IMR-90 (cell line): ENCODE measurements around the gene PCIF1. TPM values are rescaled to one million over a fixed set of nuclear protein-coding genes. Genes with fewer than 3 reads are reported as not detected.
A peak's percentile ranks its signal among the peaks of the same experiment; 100 is the strongest.

Source experiments
- ATAC-seq: fragments of 200-7000 bp; cut with Tn5 transposase; 2 replicates; pipeline ENCODE4 v1.9.1; 2020; ENCODE audit warnings: low read depth, mild to moderate bottlenecking, moderate library complexity
- BruUV-seq: library from RNA; stranded (reverse); fragments of 400-500 nt; replicated peaks from 2 replicates; lab custom pipeline; 2021; lab: Mats Ljungman, UMichigan
- CTCF ChIA-PET: fragments of 300-600 bp; formaldehyde crosslinking; extraction: SDS; loops from one replicate; lab custom pipeline; 2021; ENCODE audit warnings: antibody characterized with exemption; lab: Yijun Ruan, JAX
- POLR2A ChIA-PET: fragments of 300-600 bp; sonication (Branson Sonifier 250); formaldehyde crosslinking; loops from one replicate; lab custom pipeline; 2022; ENCODE audit warnings: antibody characterized with exemption; ENCODE audit not compliant: unreplicated experiment; lab: Charles Lee
- DNase-seq: peaks from one replicate; pipeline ENCODE4 v3.0.0; 2013
- H2AFZ ChIP-seq: replicated peaks from 2 replicates; pipeline ENCODE3; 2013; ENCODE audit warnings: low read length, mild to moderate bottlenecking; ENCODE audit not compliant: poor library complexity
- H2AK5ac ChIP-seq: 2 replicates; pipeline ENCODE4 v1.6.1; 2013; ENCODE audit warnings: low read depth, low read length, inconsistent platforms
- H2AK9ac ChIP-seq: replicated peaks from 2 replicates; pipeline ENCODE3; 2013; ENCODE audit warnings: mild to moderate bottlenecking, low read depth, low read length, moderate library complexity; ENCODE audit not compliant: poor library complexity
- H2BK120ac ChIP-seq: 2 replicates; pipeline ENCODE4 v1.6.1; 2013; ENCODE audit warnings: low read depth, low read length, inconsistent platforms
- H2BK15ac ChIP-seq: 3 replicates; pipeline ENCODE4 v1.6.1; 2013; ENCODE audit warnings: low read depth, low read length, inconsistent platforms
- H2BK20ac ChIP-seq: 2 replicates; pipeline ENCODE4 v1.6.1; 2013; ENCODE audit warnings: low read depth, mild to moderate bottlenecking, inconsistent platforms, low read length, moderate library complexity
- H2BK5ac ChIP-seq: 2 replicates; pipeline ENCODE4 v1.6.1; 2013; ENCODE audit warnings: mild to moderate bottlenecking, low read depth, low read length, inconsistent platforms; ENCODE audit not compliant: poor library complexity, severe bottlenecking
- H3K14ac ChIP-seq: replicated peaks from 2 replicates; pipeline ENCODE4 v1.6.1; 2013; ENCODE audit warnings: low read depth, low read length, inconsistent platforms
- H3K18ac ChIP-seq: 2 replicates; pipeline ENCODE4 v1.6.1; 2013; ENCODE audit warnings: low read depth, low read length, control low read depth
- H3K23ac ChIP-seq: 2 replicates; pipeline ENCODE4 v1.6.1; 2013; ENCODE audit warnings: low read depth, low read length, inconsistent platforms
- H3K27ac ChIP-seq: 2 replicates; pipeline ENCODE4 v1.5.1; 2013; ENCODE audit warnings: mild to moderate bottlenecking, control low read depth, low read length; ENCODE audit not compliant: insufficient read depth
- H3K27me3 ChIP-seq: 2 replicates; pipeline ENCODE4 v1.6.1; 2013; ENCODE audit warnings: low read length; ENCODE audit not compliant: control insufficient read depth, insufficient read depth
- H3K36me3 ChIP-seq: 2 replicates; pipeline ENCODE4 v1.6.1; 2013; ENCODE audit warnings: low read length, mixed read lengths; ENCODE audit not compliant: control insufficient read depth, insufficient read depth
- H3K4ac ChIP-seq: 2 replicates; pipeline ENCODE4 v1.6.1; 2013; ENCODE audit warnings: low read depth, low read length, inconsistent platforms
- H3K4me1 ChIP-seq: 2 replicates; pipeline ENCODE4 v1.6.1; 2013; ENCODE audit warnings: low read length, mixed read lengths; ENCODE audit not compliant: control insufficient read depth, insufficient read depth
- H3K4me2 ChIP-seq: 2 replicates; pipeline ENCODE4 v1.6.1; 2013; ENCODE audit warnings: low read depth, mild to moderate bottlenecking, control low read depth, low read length, moderate library complexity
- H3K4me3 ChIP-seq: 2 replicates; pipeline ENCODE4 v1.5.1; 2013; ENCODE audit warnings: low read depth, mild to moderate bottlenecking, control low read depth, low read length, moderate library complexity; ENCODE audit not compliant: insufficient read depth
- H3K56ac ChIP-seq: 2 replicates; pipeline ENCODE4 v1.6.1; 2013; ENCODE audit warnings: low read length, inconsistent platforms; ENCODE audit not compliant: insufficient read depth; ENCODE audit errors: extremely low read depth
- H3K79me1 ChIP-seq, 2 experiments: 2 replicates each; pipeline ENCODE4 v1.6.1; 2013; ENCODE audit warnings: low read length in 2 of 2, inconsistent platforms in 1 of 2, low read depth in 1 of 2
- H3K9ac ChIP-seq: 2 replicates; pipeline ENCODE4 v1.6.1; 2013; ENCODE audit warnings: low read depth, low read length, control low read depth
- H3K9me1 ChIP-seq: 2 replicates; pipeline ENCODE4 v1.6.1; 2013; ENCODE audit warnings: low read length, inconsistent platforms; ENCODE audit not compliant: insufficient read depth
- H3K9me3 ChIP-seq: 2 replicates; pipeline ENCODE4 v1.6.1; 2013; ENCODE audit warnings: low read length; ENCODE audit not compliant: control insufficient read depth, insufficient read depth
- H4K20me1 ChIP-seq: 2 replicates; pipeline ENCODE4 v1.6.1; 2013; ENCODE audit warnings: low read length, inconsistent platforms; ENCODE audit not compliant: insufficient read depth
- H4K5ac ChIP-seq: 2 replicates; pipeline ENCODE4 v1.6.1; 2013; ENCODE audit warnings: mild to moderate bottlenecking, low read depth, low read length, control low read depth
- H4K8ac ChIP-seq, 2 experiments: 2 replicates each; pipeline ENCODE4 v1.6.1; 2013; ENCODE audit warnings: low read depth in 2 of 2, low read length in 2 of 2, control low read depth in 1 of 2, inconsistent platforms in 1 of 2
- H4K91ac ChIP-seq: 2 replicates; pipeline ENCODE4 v1.6.1; 2013; ENCODE audit warnings: low read depth, low read length, inconsistent platforms; ENCODE audit not compliant: insufficient read depth
- BHLHE40 ChIP-seq: fragments of 150-350 bp; IDR thresholded peaks from 2 replicates; pipeline ENCODE4 v1.6.1; 2016; ENCODE audit warnings: mild to moderate bottlenecking, low read depth, low read length
- CEBPB ChIP-seq: IDR thresholded peaks from 2 replicates; pipeline ENCODE4 v1.6.1; 2012; ENCODE audit warnings: low read depth, low read length, improper control_type of control experiment
- CHD1 ChIP-seq: IDR thresholded peaks from 2 replicates; pipeline ENCODE4 v1.6.1; 2012; ENCODE audit warnings: low read depth, low read length, improper control_type of control experiment
- FOS ChIP-seq: fragments of 150-350 bp; IDR thresholded peaks from 2 replicates; pipeline ENCODE4 v1.6.1; 2016; ENCODE audit warnings: low read depth, low read length
- MAFK ChIP-seq: IDR thresholded peaks from 2 replicates; pipeline ENCODE4 v1.6.1; 2012; ENCODE audit warnings: low read depth, low read length, improper control_type of control experiment
- MAZ ChIP-seq: IDR thresholded peaks from 2 replicates; pipeline ENCODE4 v1.6.1; 2012; ENCODE audit warnings: low read depth, mild to moderate bottlenecking, low read length, improper control_type of control experiment, moderate library complexity, borderline replicate concordance
- MXI1 ChIP-seq: IDR thresholded peaks from 2 replicates; pipeline ENCODE4 v1.6.1; 2012; ENCODE audit warnings: low read depth, mild to moderate bottlenecking, low read length, moderate library complexity, borderline replicate concordance
- NFE2L2 ChIP-seq: fragments of 150-350 bp; IDR thresholded peaks from 2 replicates; pipeline ENCODE4 v1.6.1; 2016; ENCODE audit warnings: low read depth, mild to moderate bottlenecking, low read length
- POLR2A ChIP-seq: IDR thresholded peaks from 2 replicates; pipeline ENCODE4 v1.6.1; 2012; ENCODE audit warnings: mild to moderate bottlenecking, low read depth, low read length
- RAD21 ChIP-seq: IDR thresholded peaks from 2 replicates; pipeline ENCODE4 v1.6.1; 2012; ENCODE audit warnings: low read length, improper control_type of control experiment
- RCOR1 ChIP-seq: IDR thresholded peaks from 2 replicates; pipeline ENCODE4 v1.6.1; 2012; ENCODE audit warnings: mild to moderate bottlenecking, low read length, improper control_type of control experiment; ENCODE audit not compliant: insufficient replicate concordance
- RFX5 ChIP-seq: IDR thresholded peaks from 2 replicates; pipeline ENCODE4 v1.8.0; 2012; ENCODE audit warnings: low read depth, mild to moderate bottlenecking, low read length, moderate library complexity
- SMC3 ChIP-seq: fragments of 150-350 bp; IDR thresholded peaks from 2 replicates; pipeline ENCODE4 v1.6.1; 2016; ENCODE audit warnings: low read depth, mild to moderate bottlenecking, antibody characterized with exemption, low read length, moderate library complexity
- WGBS, 2 experiments: methylation state at CpG; one replicate each; pipeline versions ENCODE4 v1.1.5 to v1.1.7; 2013; ENCODE audit warnings: missing lambda C conversion rate in 2 of 2; ENCODE audit not compliant: insufficient read length in 1 of 2; ENCODE audit errors: extremely low coverage in 2 of 2; 5-methylcytosine and 5-hydroxymethylcytosine counted together
- dilution Hi-C: fragments of 300-500 bp; cut with HindIII; formaldehyde crosslinking; loops from one replicate; pipeline ENCODE4 v1.14.3; 2018; ENCODE audit warnings: low sequenced_read_pairs; ENCODE audit not compliant: unreplicated experiment
- in situ Hi-C: fragments of 300-500 bp; cut with MboI; formaldehyde crosslinking; loops from 3 replicates; pipeline ENCODE4 v1.14.3; 2019; ENCODE audit warnings: low sequenced_read_pairs, inconsistent platforms, mixed read lengths
- intact Hi-C: fragments of 100-400 bp; cut with micrococcal nuclease; formaldehyde crosslinking; loops from 2 replicates; pipeline ENCODE4 v1.10.0; 2022
- polyA plus RNA-seq, 3 experiments: library from polyadenylated mRNA; depleted of rRNA; stranded (reverse); fragments of >200 nt; gene quantifications; 2 replicates each; pipeline ENCODE4 v1.2.3, GENCODE V29; 2012; ENCODE audit warnings: low replicate concordance in 1 of 3
- total RNA-seq: library from RNA; depleted of rRNA; stranded (reverse); fragments of >200 nt; gene quantifications from 2 replicates; pipeline ENCODE4 v1.2.3, GENCODE V29; 2012
- TF ChIP-seq, protein P1 (sequence below): fragments of 150-350 bp; IDR thresholded peaks from 2 replicates; pipeline ENCODE4 v1.6.1; 2017; ENCODE audit warnings: mild to moderate bottlenecking, antibody characterized with exemption, low read length, low read depth
- TF ChIP-seq, protein P2 (sequence below): fragments of 150-350 bp; IDR thresholded peaks from 2 replicates; pipeline ENCODE4 v1.6.1; 2016; ENCODE audit warnings: low read depth, mild to moderate bottlenecking, low read length, moderate library complexity, borderline replicate concordance
- TF ChIP-seq, protein P3 (sequence below): conservative IDR thresholded peaks from 2 replicates; pipeline ENCODE4 v1.5.1; 2012; ENCODE audit warnings: mild to moderate bottlenecking, low read depth, low read length, improper control_type of control experiment

PCIF1 gene
- total and polyA plus RNA-seq, 2 of the 4 experiments (the other 2 are of a cell fraction), result 5.4 to 18.3 TPM

DNA sequence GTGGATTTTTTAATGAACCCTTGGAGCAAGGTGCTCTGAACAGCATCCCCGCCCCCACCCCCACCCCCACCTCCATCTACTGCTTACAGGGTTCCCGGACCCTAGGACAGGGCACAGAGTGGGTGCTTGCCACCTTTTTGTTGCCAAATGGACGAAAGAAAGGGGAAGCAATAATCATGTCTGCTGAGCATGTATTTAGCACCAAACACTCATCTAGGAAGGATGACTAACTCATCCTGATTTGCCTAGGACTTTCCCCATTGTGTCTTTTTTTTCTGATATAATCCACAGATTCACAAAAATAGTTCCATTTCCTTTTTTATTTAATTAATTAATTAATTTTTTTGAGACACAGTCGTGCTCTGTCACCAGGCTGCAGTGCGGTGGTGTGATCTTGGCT is 21.4 kb upstream of the PCIF1 start:
- Histone ChIP-seq H4K8ac (no peak overlapping the region), H3K27ac (no peak overlapping the region), H2BK15ac (no peak overlapping the region; the same call in 2 of the 3 replicates), H3K79me1 (peaks cover 5 to 20% of the 10 kb centered on the region in 2 experiments; a peak in 3 of 4 replicates), H2BK120ac (no peak overlapping the region), H3K9ac (no peak overlapping the region), H2BK20ac (no peak overlapping the region), H2BK5ac (no peak overlapping the region), H3K4ac (no peak overlapping the region), H4K91ac (no peak overlapping the region), H3K4me2 (no peak overlapping the region), H3K14ac (no peak overlapping the region), H2AFZ (no peak overlapping the region), H3K4me1 (peaks cover 17% of the 10 kb centered on the region), H2AK9ac (no peak overlapping the region), H3K23ac (no peak overlapping the region), H2AK5ac (no peak overlapping the region), H3K9me1 (peaks cover 8% of the 10 kb centered on the region), H3K27me3 (no peaks in the 10 kb centered on the region), H3K9me3 (no peaks in the 10 kb centered on the region), H3K18ac (no peak overlapping the region), H3K4me3 (no peak overlapping the region), H3K36me3 (peaks cover 10% of the 10 kb centered on the region; the same call in 1 of the 2 replicates), H3K56ac (no peak overlapping the region), H4K5ac (no peak overlapping the region), H4K20me1 (no peaks in the 10 kb centered on the region)
- dilution Hi-C loops, result no loop called here
- TF ChIP-seq RCOR1, result no peak
- no peak for TF ChIP-seq MXI1
- TF ChIP-seq, protein P1, sequence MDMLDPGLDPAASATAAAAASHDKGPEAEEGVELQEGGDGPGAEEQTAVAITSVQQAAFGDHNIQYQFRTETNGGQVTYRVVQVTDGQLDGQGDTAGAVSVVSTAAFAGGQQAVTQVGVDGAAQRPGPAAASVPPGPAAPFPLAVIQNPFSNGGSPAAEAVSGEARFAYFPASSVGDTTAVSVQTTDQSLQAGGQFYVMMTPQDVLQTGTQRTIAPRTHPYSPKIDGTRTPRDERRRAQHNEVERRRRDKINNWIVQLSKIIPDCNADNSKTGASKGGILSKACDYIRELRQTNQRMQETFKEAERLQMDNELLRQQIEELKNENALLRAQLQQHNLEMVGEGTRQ, result no peak
- TF ChIP-seq BHLHE40, result no peak
- TF ChIP-seq RAD21, result no peak
- no peak for TF ChIP-seq CHD1
- TF ChIP-seq, protein P2, sequence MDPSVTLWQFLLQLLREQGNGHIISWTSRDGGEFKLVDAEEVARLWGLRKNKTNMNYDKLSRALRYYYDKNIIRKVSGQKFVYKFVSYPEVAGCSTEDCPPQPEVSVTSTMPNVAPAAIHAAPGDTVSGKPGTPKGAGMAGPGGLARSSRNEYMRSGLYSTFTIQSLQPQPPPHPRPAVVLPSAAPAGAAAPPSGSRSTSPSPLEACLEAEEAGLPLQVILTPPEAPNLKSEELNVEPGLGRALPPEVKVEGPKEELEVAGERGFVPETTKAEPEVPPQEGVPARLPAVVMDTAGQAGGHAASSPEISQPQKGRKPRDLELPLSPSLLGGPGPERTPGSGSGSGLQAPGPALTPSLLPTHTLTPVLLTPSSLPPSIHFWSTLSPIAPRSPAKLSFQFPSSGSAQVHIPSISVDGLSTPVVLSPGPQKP, result no peak
- no peak for TF ChIP-seq RFX5
- no peak for TF ChIP-seq MAZ
- TF ChIP-seq FOS, result no peak
- TF ChIP-seq POLR2A, result no peak
- TF ChIP-seq CEBPB, result no peak
- no peak for TF ChIP-seq SMC3
- TF ChIP-seq, protein P3, sequence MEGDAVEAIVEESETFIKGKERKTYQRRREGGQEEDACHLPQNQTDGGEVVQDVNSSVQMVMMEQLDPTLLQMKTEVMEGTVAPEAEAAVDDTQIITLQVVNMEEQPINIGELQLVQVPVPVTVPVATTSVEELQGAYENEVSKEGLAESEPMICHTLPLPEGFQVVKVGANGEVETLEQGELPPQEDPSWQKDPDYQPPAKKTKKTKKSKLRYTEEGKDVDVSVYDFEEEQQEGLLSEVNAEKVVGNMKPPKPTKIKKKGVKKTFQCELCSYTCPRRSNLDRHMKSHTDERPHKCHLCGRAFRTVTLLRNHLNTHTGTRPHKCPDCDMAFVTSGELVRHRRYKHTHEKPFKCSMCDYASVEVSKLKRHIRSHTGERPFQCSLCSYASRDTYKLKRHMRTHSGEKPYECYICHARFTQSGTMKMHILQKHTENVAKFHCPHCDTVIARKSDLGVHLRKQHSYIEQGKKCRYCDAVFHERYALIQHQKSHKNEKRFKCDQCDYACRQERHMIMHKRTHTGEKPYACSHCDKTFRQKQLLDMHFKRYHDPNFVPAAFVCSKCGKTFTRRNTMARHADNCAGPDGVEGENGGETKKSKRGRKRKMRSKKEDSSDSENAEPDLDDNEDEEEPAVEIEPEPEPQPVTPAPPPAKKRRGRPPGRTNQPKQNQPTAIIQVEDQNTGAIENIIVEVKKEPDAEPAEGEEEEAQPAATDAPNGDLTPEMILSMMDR, result no peak
- TF ChIP-seq NFE2L2, result no peak
- no peak for TF ChIP-seq MAFK
- BruUV-seq, result no TSS peak
- CTCF ChIA-PET, result no interaction called here
- POLR2A ChIA-PET, result no interaction called here
- DNase-seq, result peak; percentile 39
- ATAC-seq, result no peak
- in situ Hi-C loops, result loop anchor here (25.0 kb wide), 1 partner anchor 576 kb away; the partner anchor contains the start of gene SDC4
- WGBS, 2 experiments, result 60% methylated on average over 1 of the region's 5 CpGs; no CpG with 5 or more reads in 1 of the 2 experiments
- intact Hi-C loops, result no loop called here
